HG02870 (cell line): ENCODE results near the gene CADPS2.
A peak's percentile ranks its signal among the peaks of the same experiment; 100 is the strongest.
"Not testable (repeated sequence)": the region's sequence is repeated elsewhere in the genome, so short reads cannot be mapped to it uniquely, and the experiment has no call there.

Experiments used
- ATAC-seq: cut with Tn5 transposase; IDR thresholded peaks from one replicate; pipeline ENCODE4 v1.9.1; 2021; ENCODE audit warnings: mild to moderate bottlenecking, moderate library complexity; ENCODE audit not compliant: unreplicated experiment

The CADPS2 gene

GRCh38 chr7:122850528-122850927, 35.7 kb downstream of the CADPS2 start:
- ATAC-seq, result no peak

DNA sequence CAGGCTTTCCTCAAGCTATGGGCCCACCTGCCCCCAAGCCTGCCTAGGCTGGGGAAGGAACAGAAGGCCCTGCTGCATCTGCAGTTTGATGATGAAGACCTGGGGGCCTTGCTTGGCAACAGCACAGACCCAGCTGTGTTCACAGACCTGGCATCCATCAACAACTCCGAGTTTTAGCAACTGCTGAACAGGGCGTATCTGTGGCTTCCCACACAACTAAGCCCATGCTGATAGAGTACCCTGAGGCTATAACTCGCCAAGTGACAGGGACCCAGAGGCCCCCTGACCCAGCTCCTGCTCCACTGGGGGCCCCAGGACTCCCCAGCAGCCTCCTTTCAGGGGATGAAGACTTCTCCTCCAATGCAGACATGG, 36.3 kb downstream of the CADPS2 start:
- ATAC-seq, result no peak

GRCh38 chr7:122849322-122849956, 36.8 kb downstream of the CADPS2 start:
- ATAC-seq, result no peak

DNA sequence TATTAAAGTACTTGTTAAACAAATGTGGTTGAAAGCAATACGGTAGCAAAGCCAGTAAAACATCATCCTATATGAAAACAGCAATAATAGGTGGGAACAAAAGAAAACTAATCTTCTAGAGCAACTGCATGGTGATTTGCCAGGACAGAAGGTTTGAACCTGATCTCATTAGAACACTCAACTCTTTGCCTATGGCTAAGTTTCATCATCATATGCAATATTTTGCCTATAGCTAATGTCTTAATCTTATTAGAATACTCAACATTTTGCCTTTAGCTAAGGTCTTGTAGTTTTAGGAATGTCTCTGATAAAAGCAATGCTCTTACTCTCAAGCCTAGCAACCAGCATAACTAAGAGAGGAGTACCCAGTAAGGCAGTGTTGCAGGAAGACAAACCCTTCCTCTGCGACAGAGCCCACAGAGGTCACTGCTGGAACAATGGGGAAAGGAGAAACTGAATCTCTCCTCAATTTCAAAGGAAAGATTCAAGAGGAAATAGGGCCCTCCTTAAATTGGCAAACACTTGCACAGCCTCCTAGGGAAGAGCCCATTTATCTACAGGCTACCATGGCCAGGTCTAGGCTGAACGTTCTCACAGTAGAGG, 38.3 kb downstream of the CADPS2 start:
- no peak for ATAC-seq

- ATAC-seq, result no peak
These were observed 39.7 kb downstream of the CADPS2 start for GRCh38 chr7:122846591-122846990.

DNA sequence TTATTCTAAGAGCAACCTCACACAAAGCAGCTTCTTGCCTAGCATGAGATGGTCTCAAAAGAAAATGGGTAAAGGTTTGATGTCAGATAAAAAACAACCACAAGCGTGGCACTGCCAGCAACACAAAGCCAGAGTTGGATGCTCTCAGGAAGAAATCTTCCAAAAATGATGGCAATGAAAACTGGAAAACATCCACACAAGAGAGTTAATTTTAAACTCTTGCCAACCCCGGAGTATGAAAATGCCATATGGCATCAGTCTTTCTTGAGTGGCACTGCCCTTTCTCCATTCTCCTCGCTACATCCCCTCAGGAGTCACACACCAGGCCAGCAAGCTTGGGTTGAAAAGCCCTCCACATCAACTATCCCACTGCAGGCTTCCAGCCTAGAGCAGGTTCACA, 41.0 kb downstream of the CADPS2 start:
- no peak for ATAC-seq

DNA sequence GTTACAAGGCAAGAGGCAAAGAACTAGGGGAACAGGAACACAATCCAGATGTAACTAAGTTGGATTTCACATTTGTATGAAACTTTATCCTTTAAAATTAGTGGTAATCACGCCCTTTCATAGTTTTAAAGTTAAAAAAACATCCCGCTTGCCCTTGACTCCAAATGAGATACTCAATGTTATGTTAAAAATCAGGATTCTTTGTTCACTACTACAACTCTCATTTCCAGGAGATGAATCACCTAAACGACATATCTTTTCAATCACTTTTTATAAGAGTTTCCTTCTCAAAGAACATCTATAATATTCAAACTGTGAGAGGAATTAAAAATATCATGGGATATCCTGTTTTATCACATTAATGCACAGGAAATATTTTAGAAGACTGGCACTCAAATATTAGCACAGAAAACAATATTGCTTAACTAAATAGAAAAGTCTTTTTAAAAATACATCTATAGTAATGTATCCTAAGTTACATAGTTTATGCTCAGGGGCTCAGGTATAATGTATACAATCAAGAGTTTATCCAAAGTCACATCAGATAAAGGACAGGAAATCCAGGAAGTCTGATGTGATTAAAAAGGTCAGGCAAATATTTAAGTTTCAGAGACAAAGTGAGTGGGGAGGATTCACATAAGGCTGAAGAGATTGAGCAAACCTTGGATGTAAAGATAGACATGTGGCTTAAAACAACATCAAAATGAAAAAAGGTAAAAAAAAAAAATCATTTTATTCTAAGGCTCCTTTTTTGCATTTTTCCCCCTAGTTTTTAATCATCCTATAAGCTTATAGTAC, 41.9 kb downstream of the CADPS2 start:
- no peak for ATAC-seq

DNA sequence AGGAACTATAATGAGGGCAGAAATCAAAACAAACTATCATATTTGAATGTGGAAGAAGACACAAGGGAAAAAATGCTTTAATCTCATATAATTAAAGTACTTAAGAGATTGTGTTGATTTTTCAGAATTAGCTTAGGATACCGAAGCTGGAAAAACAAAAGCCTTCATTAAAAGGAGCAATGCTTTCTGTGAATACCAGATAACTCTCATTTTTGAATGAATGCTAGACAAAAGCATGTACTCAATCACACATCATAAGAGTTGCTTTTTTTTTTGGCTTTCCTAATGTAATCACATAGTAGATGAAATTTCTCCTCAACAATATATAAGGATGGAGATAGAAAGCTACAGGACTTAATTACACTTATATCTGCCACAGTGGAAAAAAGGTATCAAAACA, 43.3 kb downstream of the CADPS2 start:
- ATAC-seq, result no peak

- not testable (repeated sequence) for ATAC-seq
These were observed 50.0 kb downstream of the CADPS2 start for GRCh38 chr7:122836286-122836685.

DNA sequence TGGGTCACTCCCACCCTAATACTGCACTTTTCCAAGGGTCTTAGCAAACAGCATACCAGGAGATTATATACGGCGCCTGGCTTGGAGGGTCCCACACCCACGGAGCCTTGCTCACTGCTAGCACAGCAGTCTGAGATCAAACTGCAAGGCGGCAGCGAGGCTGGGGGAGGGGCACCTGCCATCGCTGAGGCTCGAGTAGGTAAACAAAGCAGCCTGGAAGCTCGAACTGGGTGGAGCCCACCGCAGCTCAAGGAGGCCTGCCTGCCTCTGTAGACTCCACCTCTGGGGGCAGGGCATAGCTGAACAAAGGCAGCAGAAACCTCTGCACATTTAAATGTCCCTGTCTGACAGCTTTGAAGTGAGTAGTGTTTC, 51.7 kb downstream of the CADPS2 start:
- ATAC-seq, result not testable (repeated sequence)

- ATAC-seq, result no peak
These were observed 52.2 kb downstream of the CADPS2 start for GRCh38 chr7:122833888-122834570.

- no peak for ATAC-seq
These were observed 54.8 kb downstream of the CADPS2 start for GRCh38 chr7:122831436-122831835.

DNA sequence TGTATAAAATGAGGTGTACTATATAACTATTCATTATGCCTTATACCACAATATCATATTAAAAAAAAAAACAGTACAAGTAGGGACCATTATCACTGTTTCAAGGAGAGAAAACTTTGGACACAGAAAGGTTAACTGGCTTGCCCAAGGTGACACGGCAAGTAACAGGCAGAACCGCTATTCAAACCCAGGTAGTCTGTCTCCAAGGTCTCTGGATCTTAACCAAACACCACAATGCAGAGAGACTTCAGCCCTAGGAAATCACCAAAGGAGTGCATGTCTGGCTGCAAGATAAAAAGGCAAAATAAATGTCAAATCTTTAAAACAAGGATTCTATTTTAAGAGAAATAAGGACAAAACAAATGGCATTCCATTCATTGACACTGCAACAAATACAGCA, 56.3 kb downstream of the CADPS2 start:
- ATAC-seq, result no peak

DNA sequence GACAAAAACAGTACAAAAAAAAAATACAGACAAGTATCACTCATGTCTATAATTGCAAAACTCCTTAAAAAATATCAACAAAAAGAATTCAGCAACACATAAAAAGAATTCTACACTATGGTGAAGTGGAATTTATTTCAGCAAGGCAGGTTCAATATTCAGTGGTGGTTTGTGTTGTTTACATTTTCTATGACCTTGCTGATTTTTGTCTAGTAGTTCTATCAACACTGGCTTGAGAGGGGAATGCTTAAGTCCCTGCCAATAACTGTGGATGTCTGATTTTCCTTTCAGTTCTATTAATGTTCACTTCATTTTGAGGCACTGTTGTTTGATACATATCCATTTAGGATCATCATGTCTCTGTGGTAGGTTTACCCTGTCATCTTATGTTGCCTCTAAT, 58.5 kb downstream of the CADPS2 start:
- ATAC-seq, result no peak

DNA sequence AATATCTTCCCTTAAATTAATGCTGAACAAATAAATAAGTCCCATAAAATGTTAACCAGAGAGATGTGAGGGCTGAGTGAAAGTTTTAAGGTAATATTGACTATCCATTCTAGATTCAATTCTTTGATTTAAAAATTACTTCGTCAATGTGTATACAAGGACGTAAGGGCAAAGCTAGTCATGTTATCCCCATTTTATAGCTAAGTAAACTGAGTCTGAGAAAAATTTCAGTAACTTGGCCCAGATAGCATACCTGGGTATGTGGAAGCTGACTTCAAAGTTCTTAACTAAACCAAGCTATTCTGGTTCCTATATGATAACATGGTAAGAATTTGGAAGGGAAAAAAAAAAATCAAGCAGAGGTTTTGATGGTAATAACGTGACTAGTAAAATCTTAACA, 72.4 kb downstream of the CADPS2 start:
- no peak for ATAC-seq

DNA sequence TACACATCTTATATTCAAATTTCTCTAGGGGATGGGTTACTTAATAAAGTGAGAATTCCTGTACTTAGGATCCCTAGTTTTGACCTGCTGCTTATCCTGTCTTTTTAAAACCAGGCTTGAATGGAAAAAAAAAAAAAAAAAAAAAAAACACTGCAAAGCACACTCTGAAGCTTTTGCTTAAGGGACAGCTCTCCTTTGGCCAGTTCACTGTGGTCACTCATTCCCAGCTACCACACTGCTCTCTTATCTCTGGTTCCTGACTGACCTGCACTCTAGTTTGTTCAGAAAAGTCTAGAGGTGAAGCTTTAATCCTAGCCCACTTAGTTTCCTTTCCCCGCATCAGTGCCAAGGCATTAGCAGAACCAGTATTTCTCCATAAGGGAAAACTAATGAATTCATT, 82.4 kb downstream of the CADPS2 start:
- no peak for ATAC-seq

GRCh38 chr7:122803323-122803722, 82.9 kb downstream of the CADPS2 start:
- peak; percentile 40 for ATAC-seq

DNA sequence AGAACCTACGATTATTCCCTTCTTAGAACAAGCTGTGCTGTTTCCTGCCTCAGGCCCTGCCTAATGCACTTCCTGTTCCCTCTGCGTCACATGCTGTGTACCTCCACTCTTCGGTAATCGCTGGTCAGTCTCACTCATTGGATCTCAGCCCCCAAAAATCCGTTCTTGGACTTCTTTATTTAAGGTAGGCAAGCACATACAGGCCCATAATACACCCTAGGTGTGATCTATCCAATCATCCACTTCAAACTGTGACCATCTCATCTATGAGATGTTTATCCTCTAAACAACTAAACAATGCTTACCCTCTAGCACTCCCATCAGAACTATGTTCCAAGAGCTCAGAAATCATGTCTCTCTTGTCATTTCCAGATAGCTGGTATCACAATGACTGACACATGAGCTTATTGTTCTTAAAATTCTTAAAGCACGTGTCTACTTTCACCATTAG, 83.9 kb downstream of the CADPS2 start:
- peak; percentile 65 for ATAC-seq

DNA sequence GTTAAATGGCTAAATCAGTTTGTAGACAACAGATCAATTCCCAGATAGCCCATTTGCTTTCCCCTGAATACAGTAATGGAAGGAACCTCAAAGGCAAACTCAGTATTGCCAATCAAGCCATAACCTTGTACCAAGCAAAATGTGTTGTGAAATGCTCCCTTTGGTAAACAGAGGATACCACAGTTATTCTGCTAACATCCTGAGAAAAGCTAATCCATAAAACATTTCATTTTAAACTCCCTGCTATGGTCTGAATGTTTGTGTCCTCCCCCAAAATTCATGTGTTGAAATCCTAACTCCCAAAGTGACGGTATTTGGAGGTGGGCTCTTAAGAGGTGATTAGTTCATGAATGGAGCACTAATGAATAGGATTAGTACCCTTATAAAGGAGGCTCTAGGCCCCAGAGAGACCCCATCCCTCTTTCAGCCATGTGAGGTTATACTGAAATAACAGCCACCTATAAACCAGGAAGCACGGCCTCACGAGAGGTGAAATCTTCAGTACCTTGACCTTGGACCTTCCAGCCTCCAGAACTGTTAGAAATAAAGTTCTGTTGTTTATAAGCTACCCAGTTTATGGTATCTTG, 94.2 kb downstream of the CADPS2 start:
- no peak for ATAC-seq

DNA sequence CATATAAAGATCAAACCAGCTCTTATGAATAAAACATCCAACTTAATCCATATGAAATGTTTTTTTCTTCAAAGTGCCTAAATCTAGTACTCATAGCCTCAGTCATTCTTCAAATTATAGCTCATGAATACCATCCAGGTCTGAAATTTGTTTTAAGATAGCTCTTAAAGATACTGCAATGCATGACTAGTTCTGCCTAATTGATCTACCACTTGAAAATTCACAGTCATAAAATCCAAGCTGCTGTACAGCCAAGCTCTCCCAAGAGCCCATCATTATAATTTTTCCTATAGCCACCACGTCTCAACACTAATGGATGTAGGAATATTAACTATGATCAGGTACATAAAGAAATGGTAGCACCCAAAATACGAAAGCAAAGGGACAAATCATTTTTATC, 95.7 kb downstream of the CADPS2 start:
- no peak for ATAC-seq

- no peak for ATAC-seq
These were observed 96.1 kb downstream of the CADPS2 start for GRCh38 chr7:122790132-122790531.
